ENCODE data around the gene ADAR.

- TF ChIP-seq CTCF (conservative IDR thresholded peaks at IDR 0.05; ENCODE audit: low read depth, low read length) (no peak), EZH2phosphoT487 (IDR thresholded peaks at IDR 0.05; ENCODE audit: borderline replicate concordance, low read length) (no peak)
Observed at GRCh38 chr1:154593390-154593789, 14.6 kb downstream of the ADAR start.

Data from PC-3 (cell line).